Parathyroid adenoma (tissue), 2 donors: ENCODE results near the gene PKP4.

Source experiments
- H2AFZ ChIP-seq: fragments of 300-600 bp; sonication (generic); one replicate; pipeline ENCODE4 v1.7.0; 2017; ENCODE audit warnings: antibody characterized with exemption, mild to moderate bottlenecking
- H3K27ac ChIP-seq: fragments of 300-600 bp; sonication (generic); one replicate; pipeline ENCODE4 v1.7.0; 2017
- H3K27me3 ChIP-seq: fragments of 300-600 bp; sonication (generic); one replicate; pipeline ENCODE4 v1.7.0; 2017; ENCODE audit warnings: low read length; ENCODE audit not compliant: control insufficient read depth, insufficient read depth
- H3K36me3 ChIP-seq: fragments of 300-600 bp; sonication (generic); one replicate; pipeline ENCODE4 v1.7.0; 2017; ENCODE audit warnings: low read length; ENCODE audit not compliant: control insufficient read depth, insufficient read depth
- H3K4me1 ChIP-seq: fragments of 300-600 bp; sonication (generic); one replicate; pipeline ENCODE4 v1.7.0; 2017; ENCODE audit warnings: control low read depth
- H3K4me2 ChIP-seq: fragments of 300-600 bp; sonication (generic); one replicate; pipeline ENCODE4 v1.7.0; 2017; ENCODE audit warnings: low read length
- H3K4me3 ChIP-seq: fragments of 300-600 bp; sonication (generic); one replicate; pipeline ENCODE4 v1.7.0; 2017; ENCODE audit warnings: low read depth, low read length
- H3K79me2 ChIP-seq: fragments of 300-600 bp; sonication (generic); one replicate; pipeline ENCODE4 v1.7.0; 2017; ENCODE audit warnings: control low read depth
- H3K9ac ChIP-seq: fragments of 300-600 bp; sonication (generic); one replicate; pipeline ENCODE4 v1.7.0; 2017; ENCODE audit warnings: mild to moderate bottlenecking
- H3K9me3 ChIP-seq: fragments of 300-600 bp; sonication (generic); one replicate; pipeline ENCODE4 v1.7.0; 2017; ENCODE audit warnings: low read length; ENCODE audit not compliant: control insufficient read depth
- TF ChIP-seq, protein P1 (sequence below): fragments of 300-600 bp; sonication (generic); IDR thresholded peaks from one replicate; pipeline ENCODE4 v1.7.0; 2017; ENCODE audit warnings: antibody characterized with exemption, mild to moderate bottlenecking
- donor health status: primary hyperparathyroidism.

PKP4 gene

DNA sequence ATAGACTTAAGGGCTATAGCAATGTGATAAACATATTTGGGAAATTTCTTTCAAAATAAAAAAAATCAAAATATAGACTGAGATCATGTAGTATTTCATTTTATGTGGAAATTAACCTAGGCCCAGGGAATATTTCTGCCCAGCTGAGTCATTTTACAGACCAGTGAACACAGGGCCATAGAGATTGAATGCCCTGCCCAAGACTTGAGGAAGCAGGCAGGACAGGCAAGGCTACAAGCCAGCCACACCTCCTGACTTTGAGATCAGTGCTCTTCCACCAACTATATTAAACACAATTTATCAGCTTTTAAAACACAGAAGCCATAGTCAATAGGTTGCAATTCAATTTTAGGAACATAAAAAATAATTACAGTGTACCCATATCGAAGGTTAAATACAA lies 13.1 kb upstream of the PKP4 start:
- no peaks in the 10 kb centered on the region for H3K27me3 ChIP-seq
- TF ChIP-seq, protein P1, sequence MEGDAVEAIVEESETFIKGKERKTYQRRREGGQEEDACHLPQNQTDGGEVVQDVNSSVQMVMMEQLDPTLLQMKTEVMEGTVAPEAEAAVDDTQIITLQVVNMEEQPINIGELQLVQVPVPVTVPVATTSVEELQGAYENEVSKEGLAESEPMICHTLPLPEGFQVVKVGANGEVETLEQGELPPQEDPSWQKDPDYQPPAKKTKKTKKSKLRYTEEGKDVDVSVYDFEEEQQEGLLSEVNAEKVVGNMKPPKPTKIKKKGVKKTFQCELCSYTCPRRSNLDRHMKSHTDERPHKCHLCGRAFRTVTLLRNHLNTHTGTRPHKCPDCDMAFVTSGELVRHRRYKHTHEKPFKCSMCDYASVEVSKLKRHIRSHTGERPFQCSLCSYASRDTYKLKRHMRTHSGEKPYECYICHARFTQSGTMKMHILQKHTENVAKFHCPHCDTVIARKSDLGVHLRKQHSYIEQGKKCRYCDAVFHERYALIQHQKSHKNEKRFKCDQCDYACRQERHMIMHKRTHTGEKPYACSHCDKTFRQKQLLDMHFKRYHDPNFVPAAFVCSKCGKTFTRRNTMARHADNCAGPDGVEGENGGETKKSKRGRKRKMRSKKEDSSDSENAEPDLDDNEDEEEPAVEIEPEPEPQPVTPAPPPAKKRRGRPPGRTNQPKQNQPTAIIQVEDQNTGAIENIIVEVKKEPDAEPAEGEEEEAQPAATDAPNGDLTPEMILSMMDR = no peak
- no peak overlapping the region for H3K4me3 ChIP-seq
- H3K9ac ChIP-seq = no peak overlapping the region
- no peak overlapping the region for H3K27ac ChIP-seq
- H3K36me3 ChIP-seq = no peaks in the 10 kb centered on the region
- H3K4me1 ChIP-seq = no peaks in the 10 kb centered on the region
- H3K79me2 ChIP-seq = peaks cover 4% of the 10 kb centered on the region
- H3K9me3 ChIP-seq = no peaks in the 10 kb centered on the region
- no peak overlapping the region for H3K4me2 ChIP-seq
- H2AFZ ChIP-seq = no peak overlapping the region

DNA sequence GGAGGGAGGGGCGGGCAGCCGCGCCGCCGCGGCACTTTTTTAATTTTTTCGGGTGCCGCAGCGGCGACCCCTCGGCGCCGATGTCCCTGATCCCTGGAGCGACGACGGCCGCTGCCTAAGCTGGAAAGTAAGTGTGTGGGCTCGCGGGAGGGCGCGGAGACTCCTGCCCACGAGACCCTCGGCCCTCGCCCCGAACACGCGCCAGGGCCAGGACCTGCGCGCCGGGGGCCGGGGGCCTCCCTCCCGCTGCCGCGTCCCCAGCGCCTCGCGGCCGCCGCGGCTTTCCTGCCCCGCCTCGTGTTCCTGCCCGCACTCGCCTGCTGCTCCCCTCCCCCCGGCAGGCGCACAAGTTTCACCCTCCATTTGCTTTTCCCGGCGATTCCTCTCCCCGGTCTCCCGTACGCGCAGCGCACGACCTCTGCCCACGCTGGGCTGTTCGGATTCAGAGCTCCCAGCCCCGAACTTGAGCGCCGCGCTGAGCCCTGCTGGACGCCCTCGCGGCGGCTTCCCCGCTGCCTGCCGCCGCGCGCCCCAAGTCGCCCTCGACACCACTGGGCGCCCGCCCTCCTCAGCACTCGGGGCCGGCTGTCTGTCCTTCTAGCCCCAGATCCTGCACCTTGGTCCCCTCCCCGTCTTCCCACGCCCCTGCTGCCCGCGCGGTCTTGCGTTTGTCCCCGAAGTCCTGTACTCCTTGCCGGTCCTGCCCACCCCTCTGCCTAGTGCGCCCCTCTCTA lies 507 bp downstream of the PKP4 start:
- TF ChIP-seq, protein P1 = no peak
- peak overlapping the region; percentile 95 for H3K27ac ChIP-seq
- peak overlapping the region; percentile 70 for H3K9ac ChIP-seq
- peaks cover 20% of the 10 kb centered on the region for H3K79me2 ChIP-seq
- H3K4me3 ChIP-seq = peak overlapping the region; percentile 82
- no peaks in the 10 kb centered on the region for H3K9me3 ChIP-seq
- no peaks in the 10 kb centered on the region for H3K36me3 ChIP-seq
- H3K4me2 ChIP-seq = peak overlapping the region; percentile 78
- no peaks in the 10 kb centered on the region for H3K27me3 ChIP-seq
- H2AFZ ChIP-seq = peak overlapping the region; percentile 96
- peaks cover 22% of the 10 kb centered on the region for H3K4me1 ChIP-seq

DNA sequence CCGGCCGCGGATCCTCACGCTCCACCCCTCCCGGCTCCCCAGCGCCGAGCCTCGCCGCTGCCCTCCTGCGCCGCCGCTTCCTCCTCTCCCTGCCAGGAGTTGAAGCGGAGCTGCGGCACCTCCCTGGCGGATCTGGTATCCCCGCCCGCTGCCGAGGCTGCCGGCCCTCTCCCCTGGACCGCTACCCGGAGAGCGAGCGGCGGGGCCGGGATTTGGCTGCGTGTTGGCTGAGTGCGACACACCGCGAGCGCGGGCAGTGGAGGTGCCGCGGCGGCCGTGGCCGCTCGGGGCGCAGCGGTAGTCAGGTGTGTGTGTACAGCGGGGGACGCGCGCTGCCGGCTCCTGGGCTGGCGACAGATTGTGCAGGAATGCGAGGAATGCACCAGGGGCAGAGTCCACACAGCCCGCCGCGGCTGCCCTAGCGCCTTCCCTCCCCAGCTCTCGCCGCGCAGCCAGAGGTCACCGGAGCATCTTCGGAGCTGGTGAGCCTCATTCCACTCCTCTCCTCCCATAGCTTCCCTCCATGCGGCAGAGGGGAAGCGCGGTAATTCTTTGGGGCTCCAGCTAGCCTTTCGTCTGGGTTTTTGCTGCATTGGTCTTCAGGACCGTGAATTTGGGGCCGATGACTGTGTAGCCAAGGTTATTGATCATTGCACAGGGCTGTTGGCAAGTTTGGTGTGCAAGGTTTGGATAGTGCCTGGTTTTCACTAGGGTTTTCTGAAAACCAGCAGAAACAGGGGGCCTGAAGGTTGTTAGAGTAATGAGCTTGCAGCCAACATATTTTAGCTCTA lies 1.3 kb downstream of the PKP4 start:
- TF ChIP-seq, protein P1 = peak; percentile 35
- no peaks in the 10 kb centered on the region for H3K36me3 ChIP-seq
- no peaks in the 10 kb centered on the region for H3K9me3 ChIP-seq
- H3K27ac ChIP-seq = peak overlapping the region; percentile 95
- no peaks in the 10 kb centered on the region for H3K27me3 ChIP-seq
- H3K4me3 ChIP-seq = peak overlapping the region; percentile 82
- H3K79me2 ChIP-seq = peaks cover 20% of the 10 kb centered on the region
- peak overlapping the region; percentile 78 for H3K4me2 ChIP-seq
- H2AFZ ChIP-seq = peak overlapping the region; percentile 96
- peaks cover 20% of the 10 kb centered on the region for H3K4me1 ChIP-seq
- H3K9ac ChIP-seq = peak overlapping the region; percentile 70

DNA sequence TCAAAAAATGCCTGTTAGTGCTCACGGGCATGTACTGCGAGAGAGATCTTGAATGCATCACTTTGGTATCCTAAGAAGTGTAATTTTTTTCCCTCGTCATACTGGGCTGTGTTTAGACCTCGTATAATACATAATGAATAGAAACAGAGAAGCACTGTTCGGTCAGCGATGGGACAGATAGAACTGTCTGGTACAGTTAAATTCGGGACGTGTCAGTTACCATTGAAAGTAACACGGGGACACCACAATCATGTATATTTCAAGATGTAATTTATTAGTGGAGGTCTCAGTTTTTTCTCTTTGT lies 1.8 kb downstream of the PKP4 start:
- H3K4me1 ChIP-seq = peaks cover 20% of the 10 kb centered on the region

More for the DNA sequence above, 1.8 kb downstream of the PKP4 start:
- Histone ChIP-seq H3K27ac (peak overlapping the region; percentile 95), H3K27me3 (no peaks in the 10 kb centered on the region), H2AFZ (peak overlapping the region; percentile 96), H3K9ac (no peak overlapping the region), H3K4me3 (peak overlapping the region; percentile 82), H3K79me2 (peaks cover 20% of the 10 kb centered on the region), H3K36me3 (no peaks in the 10 kb centered on the region), H3K4me2 (peak overlapping the region; percentile 78), H3K9me3 (no peaks in the 10 kb centered on the region)
- TF ChIP-seq, protein P1 = no peak
